Lower leg skin (tissue), 4 donors: ENCODE results near the gene CLASP1. TPM values are rescaled to one million over a fixed set of nuclear protein-coding genes. Genes with fewer than 3 reads are reported as not detected.

ENCODE experiments used
- DNase-seq, 2 donors: peaks; one replicate each; pipeline ENCODE4 v3.0.0-alpha.2; 2019; ENCODE audit warnings: low spot score in 2 of 2
- H3K4me3 ChIP-seq: fragments of 200-600 bp; sonication (generic); 2 replicates; pipeline ENCODE4 v1.5.1; 2017; ENCODE audit warnings: mild to moderate bottlenecking, low read depth; ENCODE audit not compliant: poor library complexity, severe bottlenecking
- POLR2A ChIP-seq, 2 donors: fragments of 450-650 bp; IDR thresholded peaks; one replicate each; pipeline ENCODE4 v1.6.1; 2016 to 2017; ENCODE audit warnings: antibody characterized with exemption in 2 of 2, mild to moderate bottlenecking in 1 of 2, moderate library complexity in 1 of 2
- WGBS, 2 donors: methylation state at CpG; one replicate each; pipeline ENCODE4 v1.1.5; 2018; 5-methylcytosine and 5-hydroxymethylcytosine counted together
- intact Hi-C: fragments of 100-400 bp; cut with DNase I; formaldehyde crosslinking; loops from one replicate; pipeline ENCODE4 v1.15.0; 2023; ENCODE audit warnings: low total_unique reads
- total RNA-seq, 4 donors: library from RNA; depleted of rRNA; stranded (reverse); fragments of >200 nt; gene quantifications; one replicate each; pipeline ENCODE4 v1.1.0, GENCODE V29; 2016
- TF ChIP-seq, protein P1 (sequence below), 3 donors: fragments of 450-650 bp; IDR thresholded peaks; one replicate each; pipeline ENCODE4 v1.5.1; 2016; ENCODE audit warnings: antibody characterized with exemption in 3 of 3, mild to moderate bottlenecking in 3 of 3, moderate library complexity in 2 of 3

The CLASP1 gene
- total RNA-seq, 4 donors from 2014 or later, result 56.8 to 88.4 (median 69.0) TPM

DNA sequence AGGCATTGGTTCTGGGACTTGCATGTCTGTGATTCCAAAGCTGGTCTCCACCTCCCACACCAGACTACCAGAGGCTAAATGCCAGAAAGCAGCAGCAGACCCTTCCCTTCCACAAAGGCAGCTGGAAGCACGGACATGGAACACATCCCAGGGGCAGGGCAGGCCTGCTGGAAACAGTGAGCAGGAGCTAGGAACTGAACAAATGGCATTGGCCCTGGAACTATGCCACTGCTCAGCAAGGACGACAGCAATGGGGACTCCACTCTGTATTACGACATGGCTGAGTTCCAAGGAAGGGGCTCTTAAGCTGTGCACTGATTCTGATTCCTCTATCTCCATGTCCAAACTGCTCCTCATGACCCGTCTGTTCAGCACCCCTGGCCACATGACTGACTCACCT is 286.5 kb downstream of the CLASP1 start:
- H3K4me3 ChIP-seq, result no peak overlapping the region
- 64 to 74% methylated on average over 4 of the region's 4 CpGs for WGBS, 2 donors
- no peak for DNase-seq
- intact Hi-C loops, result no loop called here
- TF ChIP-seq, protein P1, sequence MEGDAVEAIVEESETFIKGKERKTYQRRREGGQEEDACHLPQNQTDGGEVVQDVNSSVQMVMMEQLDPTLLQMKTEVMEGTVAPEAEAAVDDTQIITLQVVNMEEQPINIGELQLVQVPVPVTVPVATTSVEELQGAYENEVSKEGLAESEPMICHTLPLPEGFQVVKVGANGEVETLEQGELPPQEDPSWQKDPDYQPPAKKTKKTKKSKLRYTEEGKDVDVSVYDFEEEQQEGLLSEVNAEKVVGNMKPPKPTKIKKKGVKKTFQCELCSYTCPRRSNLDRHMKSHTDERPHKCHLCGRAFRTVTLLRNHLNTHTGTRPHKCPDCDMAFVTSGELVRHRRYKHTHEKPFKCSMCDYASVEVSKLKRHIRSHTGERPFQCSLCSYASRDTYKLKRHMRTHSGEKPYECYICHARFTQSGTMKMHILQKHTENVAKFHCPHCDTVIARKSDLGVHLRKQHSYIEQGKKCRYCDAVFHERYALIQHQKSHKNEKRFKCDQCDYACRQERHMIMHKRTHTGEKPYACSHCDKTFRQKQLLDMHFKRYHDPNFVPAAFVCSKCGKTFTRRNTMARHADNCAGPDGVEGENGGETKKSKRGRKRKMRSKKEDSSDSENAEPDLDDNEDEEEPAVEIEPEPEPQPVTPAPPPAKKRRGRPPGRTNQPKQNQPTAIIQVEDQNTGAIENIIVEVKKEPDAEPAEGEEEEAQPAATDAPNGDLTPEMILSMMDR (IDR thresholded peaks at IDR 0.05), result no peak
- no peak for TF ChIP-seq POLR2A (IDR thresholded peaks at IDR 0.05)

DNA sequence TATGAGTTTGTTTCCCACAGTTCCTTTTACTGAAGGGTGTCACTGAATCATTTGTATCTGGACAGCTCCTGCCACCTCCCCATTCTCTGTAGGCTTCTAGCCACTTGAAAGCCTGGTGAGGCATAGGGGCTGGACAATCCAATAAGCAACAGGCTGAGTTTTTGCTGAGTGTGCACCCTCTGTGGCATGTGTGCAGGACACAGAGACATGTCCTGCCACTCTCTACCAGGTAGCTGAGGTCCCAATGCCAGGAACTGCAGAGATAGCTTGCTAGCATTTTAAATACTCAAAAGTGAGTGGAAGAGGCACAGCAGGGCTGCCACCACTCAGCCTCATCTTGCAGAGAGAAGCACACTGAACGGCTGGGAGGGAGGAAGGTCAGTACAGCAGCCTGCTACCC is 287.0 kb downstream of the CLASP1 start:
- intact Hi-C loops, result no loop called here
- no peak for TF ChIP-seq POLR2A (IDR thresholded peaks at IDR 0.05)
- TF ChIP-seq, protein P1 (IDR thresholded peaks at IDR 0.05), result no peak
- DNase-seq, result no peak
- no peak overlapping the region for H3K4me3 ChIP-seq
- 79 to 92% methylated on average over 1 of the region's 1 CpG for WGBS, 2 donors

DNA sequence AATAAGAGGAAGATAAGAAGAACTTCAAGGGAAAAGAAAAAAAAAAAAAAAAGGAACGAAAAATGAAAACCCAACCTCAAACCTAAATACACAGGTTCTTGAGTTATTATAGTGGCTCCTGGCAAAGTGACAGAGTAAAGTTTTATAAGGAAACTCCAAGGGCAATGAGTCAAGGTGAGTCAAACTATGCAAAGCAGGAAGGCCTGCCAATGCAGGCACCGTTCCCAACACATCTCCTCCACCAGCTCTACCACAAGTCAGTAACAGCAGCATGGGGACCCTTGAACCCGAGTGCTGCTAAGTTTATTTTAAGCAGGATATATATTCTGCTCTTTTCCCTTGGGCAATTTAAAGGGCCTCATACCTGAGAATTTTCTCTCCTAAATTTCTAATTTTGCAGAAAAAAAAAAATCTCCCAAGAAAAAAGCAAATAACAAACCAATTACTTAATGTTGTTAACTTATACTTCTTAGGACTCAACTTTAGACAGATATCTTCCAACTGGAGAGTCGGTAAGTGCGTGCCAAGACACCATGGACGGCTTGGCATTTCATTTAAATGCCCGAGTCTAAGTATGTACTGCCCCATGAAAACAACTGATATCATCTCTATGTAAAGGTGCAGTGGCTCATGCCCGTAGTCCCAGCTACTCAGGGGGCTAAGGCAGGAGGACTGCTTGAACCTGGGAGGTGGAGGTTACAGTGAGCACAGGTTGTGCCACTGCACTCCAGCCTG is 288.5 kb downstream of the CLASP1 start:
- WGBS, 2 donors, result 50 to 63% methylated on average over 8 of the region's 8 CpGs
- peak in 1 of 2 donors; percentile 56 for DNase-seq
- TF ChIP-seq POLR2A (IDR thresholded peaks at IDR 0.05), result no peak
- TF ChIP-seq, protein P1 (IDR thresholded peaks at IDR 0.05), result no peak
- no peak overlapping the region for H3K4me3 ChIP-seq
- intact Hi-C loops, result no loop called here

DNA sequence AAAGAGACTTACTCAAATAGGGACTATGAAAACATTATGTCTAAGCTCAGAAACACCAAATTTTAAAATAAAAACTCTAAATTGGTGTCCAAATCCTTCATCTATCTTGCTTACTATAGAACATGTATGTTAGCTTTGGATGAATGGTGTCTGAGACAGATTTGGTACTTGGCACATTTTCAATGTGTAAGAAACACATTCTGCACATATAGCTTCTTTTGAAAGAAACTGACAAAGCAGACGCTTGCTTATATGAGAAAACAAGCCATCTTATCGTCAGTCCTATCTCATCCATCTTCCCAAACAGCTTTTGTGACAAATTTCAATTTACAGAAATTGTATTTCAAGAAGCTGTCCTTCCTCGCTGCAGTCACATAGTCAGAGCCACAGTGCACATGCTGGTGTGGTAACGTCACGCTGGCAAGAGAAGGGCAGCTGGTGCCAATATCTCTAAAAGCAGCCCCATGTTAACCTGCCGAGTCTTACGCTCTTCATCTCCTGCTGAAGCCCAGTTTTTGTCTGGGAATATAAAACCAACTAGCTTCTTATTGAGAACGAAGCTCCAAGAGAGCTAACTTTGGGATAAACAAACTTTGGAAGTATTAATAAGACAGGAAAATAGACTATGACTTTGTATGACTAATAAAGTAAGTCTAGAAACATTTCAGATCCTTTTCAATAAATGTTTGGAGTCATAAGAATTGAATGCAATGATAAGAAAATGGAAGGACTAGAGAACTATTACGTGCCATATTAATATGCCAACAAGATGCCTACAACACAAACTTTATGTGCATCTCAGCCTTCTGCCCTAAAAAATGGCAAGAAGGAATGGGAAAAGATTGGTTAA is 289.3 kb downstream of the CLASP1 start:
- DNase-seq, result no peak
- TF ChIP-seq POLR2A (IDR thresholded peaks at IDR 0.05), result no peak
- TF ChIP-seq, protein P1 (IDR thresholded peaks at IDR 0.05), result no peak
- H3K4me3 ChIP-seq, result no peak overlapping the region
- intact Hi-C loops, result loop anchor here (5.0 kb wide), 1 partner anchor 268 kb away; no protein-coding TSS in a partner anchor
- WGBS, 2 donors, result 88 to 89% methylated on average over 9 of the region's 9 CpGs

DNA sequence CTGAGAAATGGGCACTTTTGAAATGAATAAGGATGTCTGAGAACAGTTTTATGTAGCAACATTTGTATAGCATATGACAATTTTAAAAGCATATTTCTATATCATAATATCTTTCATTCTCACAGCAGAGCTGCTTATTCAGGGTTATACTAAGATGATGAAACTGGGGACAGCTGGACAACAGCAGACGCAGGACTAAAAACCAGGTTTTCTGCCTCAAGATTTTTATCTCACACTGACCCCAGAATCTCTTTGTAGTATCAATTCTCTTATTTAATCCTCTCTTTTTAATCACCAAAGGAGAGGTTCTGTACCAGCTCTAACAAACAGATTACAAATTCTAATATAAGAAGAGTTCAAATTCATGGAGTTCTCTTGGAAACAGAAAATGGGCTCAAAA is 290.1 kb downstream of the CLASP1 start:
- no peak for TF ChIP-seq POLR2A (IDR thresholded peaks at IDR 0.05)
- TF ChIP-seq, protein P1 (IDR thresholded peaks at IDR 0.05), result no peak
- WGBS, 2 donors, result 97 to 100% methylated on average over 1 of the region's 1 CpG
- no peak for DNase-seq
- intact Hi-C loops, result loop anchor here (5.0 kb wide), 1 partner anchor 267 kb away; no protein-coding TSS in a partner anchor
- no peak overlapping the region for H3K4me3 ChIP-seq
